ENCODE results near the gene POLR1A. TPM values are rescaled to one million over a fixed set of nuclear protein-coding genes. Genes with fewer than 3 reads are reported as not detected.

The POLR1A gene
- total and polyA plus RNA-seq, 2 of the 8 experiments (the other 6 are each of a cell fraction or from before 2014, with no cell fraction given): 8.9 to 58.1 TPM

DNA sequence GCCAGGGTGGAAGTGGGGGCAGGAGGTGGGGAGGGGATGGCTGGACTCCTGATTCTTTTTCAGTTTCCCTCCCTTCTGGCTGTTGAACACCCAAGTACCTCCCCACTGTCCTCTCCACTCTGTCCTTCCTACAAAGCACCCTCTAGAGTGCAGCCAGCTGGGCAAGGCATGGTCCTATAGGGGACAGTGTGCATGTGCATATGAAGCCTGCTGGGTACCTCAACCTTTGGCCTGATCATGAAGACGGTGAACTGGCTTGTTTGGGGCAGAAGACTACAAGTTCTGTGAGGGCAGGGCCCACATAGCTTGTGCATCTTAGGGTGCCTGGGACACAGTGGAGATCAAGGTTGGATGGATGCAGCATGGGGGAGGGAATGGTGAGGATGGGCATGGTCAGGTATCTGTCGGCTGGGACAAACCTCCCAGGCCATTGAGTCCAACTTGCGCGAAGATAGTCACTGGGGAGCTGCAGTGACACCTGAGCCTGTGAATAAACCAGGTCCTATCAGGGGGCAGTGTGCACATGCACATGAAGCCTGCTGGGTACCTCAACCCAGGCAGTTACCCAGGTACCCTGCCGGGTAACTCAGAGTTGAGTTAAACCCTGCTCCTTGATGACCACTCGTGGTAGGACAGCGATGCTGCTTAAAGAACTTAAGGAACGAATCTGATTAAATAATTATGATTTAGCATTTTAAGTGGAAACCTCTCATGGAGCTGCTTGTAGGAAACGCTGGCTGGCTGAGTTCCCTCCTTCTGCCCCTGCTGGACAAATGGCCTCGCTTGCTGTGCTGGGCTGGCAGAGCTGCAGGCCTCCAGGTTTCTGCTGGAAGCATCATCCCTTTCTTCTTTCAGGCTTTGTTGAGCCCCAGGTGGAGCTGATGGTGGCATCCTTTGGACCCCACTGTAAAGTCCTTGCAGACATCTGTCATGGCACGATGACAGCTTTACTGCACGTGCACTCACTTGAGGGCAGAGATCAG is 84.0 kb downstream of the POLR1A start:
- Histone ChIP-seq H3K4me3 (ENCODE audit: extremely low read depth in 1 of 4, insufficient read depth in 2 of 4, low read depth in 3 of 4, low read length in 4 of 4) (no peak overlapping the region), H3K9me3 (ENCODE audit: insufficient read depth in 2 of 2, low read depth in 1 of 2, low read length in 1 of 2) (no peaks in the 10 kb centered on the region), H3K4ac (replicated peaks; ENCODE audit: insufficient read length, low read depth, low read length) (no peak overlapping the region), H2BK12ac (ENCODE audit: low read depth, low read length) (no peak overlapping the region), H3K27ac (ENCODE audit: low read depth, low read length) (no peak overlapping the region), H3K56ac (replicated peaks; ENCODE audit: insufficient read length, low read depth, low read length) (no peak overlapping the region), H3K79me1 (ENCODE audit: low read depth, low read length) (no peaks in the 10 kb centered on the region), H3K23me2 (ENCODE audit: low read depth, low read length) (no peaks in the 10 kb centered on the region), H4K8ac (ENCODE audit: extremely low read depth, insufficient read depth, low read length) (peak overlapping the region; percentile 22; the same call in 1 of the 2 replicates), H3K79me2 (ENCODE audit: control insufficient read depth in 1 of 2, insufficient read depth in 2 of 2, low read length in 2 of 2) (no peaks in the 10 kb centered on the region), H3K9ac (replicated peaks in 1 of 4; ENCODE audit: extremely low read depth in 1 of 4, low read depth in 3 of 4, low read length in 3 of 4) (no peak overlapping the region), H2AFZ (ENCODE audit: low read length) (no peak overlapping the region), H2BK20ac (ENCODE audit: low read length) (no peak overlapping the region), H2BK5ac (ENCODE audit: low read depth, low read length) (no peak overlapping the region), H3K4me1 (replicated peaks in 1 of 4; ENCODE audit: control insufficient read depth in 3 of 4, insufficient read depth in 4 of 4, low read length in 3 of 4) (no peaks in the 10 kb centered on the region), H4K5ac (ENCODE audit: insufficient read length, low read depth, low read length) (no peak overlapping the region), H3K27me3 (replicated peaks in 1 of 4; ENCODE audit: control insufficient read depth in 3 of 4, extremely low read depth in 1 of 4, insufficient read depth in 3 of 4, low read length in 3 of 4) (no peaks in the 10 kb centered on the region; a peak in 1 of 7 replicates), H2BK120ac (replicated peaks; ENCODE audit: low read depth, low read length) (no peak overlapping the region), H4K91ac (replicated peaks; ENCODE audit: insufficient read length, low read length) (no peak overlapping the region), H3K14ac (ENCODE audit: insufficient read length) (no peak overlapping the region), H3K23ac (ENCODE audit: insufficient read length) (no peak overlapping the region), H3K4me2 (ENCODE audit: insufficient read depth in 1 of 2, low read depth in 2 of 2, low read length in 2 of 2) (no peak overlapping the region), H4K20me1 (replicated peaks in 1 of 2; ENCODE audit: control insufficient read depth in 1 of 2, insufficient read depth in 2 of 2, low read length in 2 of 2) (no peaks in the 10 kb centered on the region), H3K36me3 (ENCODE audit: control insufficient read depth in 2 of 4, insufficient read depth in 4 of 4, low read length in 3 of 4) (peaks cover 4 to 12% (median 10%) of the 10 kb centered on the region in 4 experiments; a peak in 5 of 8 replicates), H2AK5ac (ENCODE audit: low read depth, low read length) (no peak overlapping the region), H3K18ac (ENCODE audit: extremely low read depth, low read length) (no peak overlapping the region), H2BK15ac (ENCODE audit: low read length) (no peak overlapping the region)
- WGBS, 2 experiments (ENCODE audit: extremely low coverage in 1 of 2, insufficient coverage in 1 of 2, insufficient read length in 1 of 2, insufficient replicate concordance in 2 of 2, low coverage in 1 of 2, low lambda C conversion rate in 2 of 2, missing lambda C conversion rate in 1 of 2): 92% methylated on average over 12 of the region's 12 CpGs; no CpG with 5 or more reads in 1 of the 2 experiments
- no peak for DNase-seq (ENCODE audit: low read depth in 1 of 2, low spot score in 2 of 2)
- ChIA-PET CTCF (ENCODE audit: partially characterized antibody) (interaction anchor here (0.6 to 3.1 kb wide), 19 partner anchors 13 to 293 kb away, joined by 3 to 12 read pairs (median 4); no protein-coding TSS in a partner anchor), POLR2A (ENCODE audit: partially characterized antibody) (interaction anchor here (1.0 to 1.6 kb wide), 3 partner anchors 28 to 132 kb away, joined by 3 to 4 read pairs (median 3); partner anchors contain the start of gene ST3GAL5)
- no peak for FAIRE-seq
- TF ChIP-seq, protein P1, sequence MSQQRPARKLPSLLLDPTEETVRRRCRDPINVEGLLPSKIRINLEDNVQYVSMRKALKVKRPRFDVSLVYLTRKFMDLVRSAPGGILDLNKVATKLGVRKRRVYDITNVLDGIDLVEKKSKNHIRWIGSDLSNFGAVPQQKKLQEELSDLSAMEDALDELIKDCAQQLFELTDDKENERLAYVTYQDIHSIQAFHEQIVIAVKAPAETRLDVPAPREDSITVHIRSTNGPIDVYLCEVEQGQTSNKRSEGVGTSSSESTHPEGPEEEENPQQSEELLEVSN (IDR thresholded peaks at IDR 0.05): peak; percentile 66
- no peak for TF ChIP-seq SP1 (IDR thresholded peaks at IDR 0.05; ENCODE audit: low read depth, low read length)
- TF ChIP-seq, protein P2, sequence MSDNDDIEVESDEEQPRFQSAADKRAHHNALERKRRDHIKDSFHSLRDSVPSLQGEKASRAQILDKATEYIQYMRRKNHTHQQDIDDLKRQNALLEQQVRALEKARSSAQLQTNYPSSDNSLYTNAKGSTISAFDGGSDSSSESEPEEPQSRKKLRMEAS (IDR thresholded peaks at IDR 0.05): peak; percentile 69
- TF ChIP-seq RAD21 (IDR thresholded peaks at IDR 0.05 in 1 of 2, conservative IDR thresholded peaks at IDR 0.05 in 1 of 2; ENCODE audit: low read depth in 2 of 2, low read length in 2 of 2): peak in 1 of 2 experiments; percentile 11; a peak in 1 of 4 replicates
- no peak for TF ChIP-seq BCL11A (IDR thresholded peaks at IDR 0.05; ENCODE audit: low read depth in 2 of 2, low read length in 2 of 2)
- TF ChIP-seq, protein P3, sequence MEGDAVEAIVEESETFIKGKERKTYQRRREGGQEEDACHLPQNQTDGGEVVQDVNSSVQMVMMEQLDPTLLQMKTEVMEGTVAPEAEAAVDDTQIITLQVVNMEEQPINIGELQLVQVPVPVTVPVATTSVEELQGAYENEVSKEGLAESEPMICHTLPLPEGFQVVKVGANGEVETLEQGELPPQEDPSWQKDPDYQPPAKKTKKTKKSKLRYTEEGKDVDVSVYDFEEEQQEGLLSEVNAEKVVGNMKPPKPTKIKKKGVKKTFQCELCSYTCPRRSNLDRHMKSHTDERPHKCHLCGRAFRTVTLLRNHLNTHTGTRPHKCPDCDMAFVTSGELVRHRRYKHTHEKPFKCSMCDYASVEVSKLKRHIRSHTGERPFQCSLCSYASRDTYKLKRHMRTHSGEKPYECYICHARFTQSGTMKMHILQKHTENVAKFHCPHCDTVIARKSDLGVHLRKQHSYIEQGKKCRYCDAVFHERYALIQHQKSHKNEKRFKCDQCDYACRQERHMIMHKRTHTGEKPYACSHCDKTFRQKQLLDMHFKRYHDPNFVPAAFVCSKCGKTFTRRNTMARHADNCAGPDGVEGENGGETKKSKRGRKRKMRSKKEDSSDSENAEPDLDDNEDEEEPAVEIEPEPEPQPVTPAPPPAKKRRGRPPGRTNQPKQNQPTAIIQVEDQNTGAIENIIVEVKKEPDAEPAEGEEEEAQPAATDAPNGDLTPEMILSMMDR (IDR thresholded peaks at IDR 0.05; ENCODE audit: control extremely low read depth in 1 of 3, insufficient read depth in 1 of 3, low read depth in 1 of 3, low read length in 3 of 3): peak in 2 of 3 experiments; percentile 4 to 6; a peak in 3 of 4 replicates

All from H1 (cell line).